A673 (cell line): Measurements from ENCODE around the gene P3H4. TPM values are rescaled to one million over a fixed set of nuclear protein-coding genes. Genes with fewer than 3 reads are reported as not detected.

ENCODE experiments used
- BruUV-seq: library from RNA; stranded (reverse); fragments of 400-500 nt; replicated peaks from 2 replicates; lab custom pipeline; 2021; lab: Mats Ljungman, UMichigan
- CTCF ChIA-PET: fragments of 300-600 bp; sonication (Branson Sonifier 250); formaldehyde crosslinking; loops from one replicate; lab custom pipeline; 2022; ENCODE audit warnings: antibody characterized with exemption; lab: Charles Lee
- POLR2A ChIA-PET: fragments of 300-600 bp; sonication (Branson Sonifier 250); formaldehyde crosslinking; loops from one replicate; lab custom pipeline; 2022; ENCODE audit warnings: antibody characterized with exemption; ENCODE audit not compliant: low non-redundant PET; lab: Charles Lee
- DNase-seq: peaks from one replicate; pipeline ENCODE4 v3.0.0-alpha.2; 2015; ENCODE audit warnings: low spot score
- H3K27ac ChIP-seq: fragments of 200-600 bp; sonication (generic); 2 replicates; pipeline ENCODE4 v1.5.1; 2016; ENCODE audit warnings: mixed run types, low read depth, mild to moderate bottlenecking, mixed read lengths, antibody characterized with exemption, low read length; ENCODE audit not compliant: poor library complexity, severe bottlenecking
- H3K27me3 ChIP-seq: fragments of 200-600 bp; sonication (generic); replicated peaks from 2 replicates; pipeline ENCODE4 v1.6.1; 2017; ENCODE audit warnings: mixed run types, low read depth, mild to moderate bottlenecking, mixed read lengths, antibody characterized with exemption, low read length; ENCODE audit not compliant: insufficient read depth, poor library complexity
- H3K36me3 ChIP-seq: fragments of 200-600 bp; sonication (generic); 2 replicates; pipeline ENCODE4 v1.6.1; 2016; ENCODE audit warnings: mixed run types, mild to moderate bottlenecking, mixed read lengths, antibody characterized with exemption, low read length; ENCODE audit not compliant: insufficient read depth, poor library complexity, severe bottlenecking
- H3K4me1 ChIP-seq: fragments of 200-600 bp; sonication (generic); 2 replicates; pipeline ENCODE4 v1.6.1; 2017; ENCODE audit warnings: mixed run types, mild to moderate bottlenecking, mixed read lengths, antibody characterized with exemption, low read length; ENCODE audit not compliant: insufficient read depth, poor library complexity, severe bottlenecking
- H3K4me3 ChIP-seq: fragments of 200-600 bp; sonication (generic); 2 replicates; pipeline ENCODE4 v1.5.1; 2016; ENCODE audit warnings: low read depth, mixed run types, mild to moderate bottlenecking, mixed read lengths, low read length; ENCODE audit not compliant: poor library complexity, severe bottlenecking
- H3K9me3 ChIP-seq: fragments of 200-600 bp; sonication (generic); 2 replicates; pipeline ENCODE4 v1.6.1; 2016; ENCODE audit warnings: mixed run types, low read depth, mild to moderate bottlenecking, mixed read lengths, antibody characterized with exemption, low read length; ENCODE audit not compliant: poor library complexity, severe bottlenecking
- CTCF ChIP-seq: fragments of 300-800, 200-600 bp; sonication (generic); conservative IDR thresholded peaks from 2 replicates; pipeline ENCODE4 v1.5.1; 2017; ENCODE audit warnings: low read depth, mild to moderate bottlenecking, antibody characterized with exemption, low read length, moderate library complexity, mixed read lengths
- EZH2 ChIP-seq: fragments of 200-600 bp; sonication (generic); IDR thresholded peaks from 2 replicates; pipeline ENCODE4 v1.6.1; 2017; ENCODE audit warnings: borderline replicate concordance, low read depth, mild to moderate bottlenecking, mixed read lengths, antibody characterized with exemption, low read length; ENCODE audit not compliant: poor library complexity, severe bottlenecking
- intact Hi-C: fragments of 100-400 bp; cut with micrococcal nuclease; formaldehyde crosslinking; loops from one replicate; pipeline ENCODE4 v1.10.0; 2022; ENCODE audit not compliant: unreplicated experiment
- total RNA-seq: library from RNA; stranded (reverse); gene quantifications from 2 replicates; pipeline ENCODE4 v1.2.3, GENCODE V29; 2021

Gene P3H4
- total RNA-seq, 1 experiment from 2014 or later: 5.9 TPM

GRCh38 chr17:41824086-41824485 is 12.3 kb upstream of the P3H4 start:
- Histone ChIP-seq H3K27me3 (no peaks in the 10 kb centered on the region), H3K4me1 (no peaks in the 10 kb centered on the region), H3K36me3 (peaks cover 4% of the 10 kb centered on the region), H3K4me3 (no peak overlapping the region), H3K27ac (no peak overlapping the region), H3K9me3 (no peaks in the 10 kb centered on the region)
- CTCF ChIA-PET: no interaction called here
- intact Hi-C loops: no loop called here
- no peak for DNase-seq
- BruUV-seq: no TSS peak
- POLR2A ChIA-PET: no interaction called here
- no peak for TF ChIP-seq EZH2
- no peak for TF ChIP-seq CTCF

- no peak for TF ChIP-seq CTCF
- TF ChIP-seq EZH2: no peak
- CTCF ChIA-PET: no interaction called here
- H3K27ac ChIP-seq: no peak overlapping the region
- no peak for DNase-seq
- H3K9me3 ChIP-seq: no peaks in the 10 kb centered on the region
- H3K27me3 ChIP-seq: no peaks in the 10 kb centered on the region
- POLR2A ChIA-PET: no interaction called here
- peaks cover 4% of the 10 kb centered on the region for H3K36me3 ChIP-seq
- BruUV-seq: no TSS peak
- intact Hi-C loops: no loop called here
- H3K4me1 ChIP-seq: no peaks in the 10 kb centered on the region
- no peak overlapping the region for H3K4me3 ChIP-seq
These were observed 11.8 kb upstream of the P3H4 start for GRCh38 chr17:41823580-41823979.

- Histone ChIP-seq H3K36me3 (peaks cover 4% of the 10 kb centered on the region), H3K9me3 (no peaks in the 10 kb centered on the region), H3K4me3 (no peak overlapping the region), H3K27me3 (no peaks in the 10 kb centered on the region), H3K27ac (no peak overlapping the region), H3K4me1 (no peaks in the 10 kb centered on the region)
- DNase-seq: no peak
- ChIA-PET POLR2A (no interaction called here), CTCF (no interaction called here)
- intact Hi-C loops: no loop called here
- no peak for TF ChIP-seq EZH2
- BruUV-seq: no TSS peak
These were observed 11.4 kb upstream of the P3H4 start for GRCh38 chr17:41823141-41823524.
